CD4-positive, alpha-beta T cell treated with Interleukin-4 for 4 hours (primary cell): Measurements from ENCODE around the gene ATP10A.

Experiments
- DNase-seq: peaks from one replicate; pipeline ENCODE4 v3.0.0-alpha.2; 2020

Gene ATP10A, protein sequence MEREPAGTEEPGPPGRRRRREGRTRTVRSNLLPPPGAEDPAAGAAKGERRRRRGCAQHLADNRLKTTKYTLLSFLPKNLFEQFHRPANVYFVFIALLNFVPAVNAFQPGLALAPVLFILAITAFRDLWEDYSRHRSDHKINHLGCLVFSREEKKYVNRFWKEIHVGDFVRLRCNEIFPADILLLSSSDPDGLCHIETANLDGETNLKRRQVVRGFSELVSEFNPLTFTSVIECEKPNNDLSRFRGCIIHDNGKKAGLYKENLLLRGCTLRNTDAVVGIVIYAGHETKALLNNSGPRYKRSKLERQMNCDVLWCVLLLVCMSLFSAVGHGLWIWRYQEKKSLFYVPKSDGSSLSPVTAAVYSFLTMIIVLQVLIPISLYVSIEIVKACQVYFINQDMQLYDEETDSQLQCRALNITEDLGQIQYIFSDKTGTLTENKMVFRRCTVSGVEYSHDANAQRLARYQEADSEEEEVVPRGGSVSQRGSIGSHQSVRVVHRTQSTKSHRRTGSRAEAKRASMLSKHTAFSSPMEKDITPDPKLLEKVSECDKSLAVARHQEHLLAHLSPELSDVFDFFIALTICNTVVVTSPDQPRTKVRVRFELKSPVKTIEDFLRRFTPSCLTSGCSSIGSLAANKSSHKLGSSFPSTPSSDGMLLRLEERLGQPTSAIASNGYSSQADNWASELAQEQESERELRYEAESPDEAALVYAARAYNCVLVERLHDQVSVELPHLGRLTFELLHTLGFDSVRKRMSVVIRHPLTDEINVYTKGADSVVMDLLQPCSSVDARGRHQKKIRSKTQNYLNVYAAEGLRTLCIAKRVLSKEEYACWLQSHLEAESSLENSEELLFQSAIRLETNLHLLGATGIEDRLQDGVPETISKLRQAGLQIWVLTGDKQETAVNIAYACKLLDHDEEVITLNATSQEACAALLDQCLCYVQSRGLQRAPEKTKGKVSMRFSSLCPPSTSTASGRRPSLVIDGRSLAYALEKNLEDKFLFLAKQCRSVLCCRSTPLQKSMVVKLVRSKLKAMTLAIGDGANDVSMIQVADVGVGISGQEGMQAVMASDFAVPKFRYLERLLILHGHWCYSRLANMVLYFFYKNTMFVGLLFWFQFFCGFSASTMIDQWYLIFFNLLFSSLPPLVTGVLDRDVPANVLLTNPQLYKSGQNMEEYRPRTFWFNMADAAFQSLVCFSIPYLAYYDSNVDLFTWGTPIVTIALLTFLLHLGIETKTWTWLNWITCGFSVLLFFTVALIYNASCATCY (N-terminal part only)

GRCh38 chr15:25863111-25863967 is at the start of gene ATP10A:
ATP10A (minus strand) TSS chr15:25863327; CDS start chr15:25863096, 231 bp downstream.
- DNase-seq = no peak

- no peak for DNase-seq
These were observed 48.9 kb upstream of the ATP10A start for GRCh38 chr15:25912035-25912434.

DNA sequence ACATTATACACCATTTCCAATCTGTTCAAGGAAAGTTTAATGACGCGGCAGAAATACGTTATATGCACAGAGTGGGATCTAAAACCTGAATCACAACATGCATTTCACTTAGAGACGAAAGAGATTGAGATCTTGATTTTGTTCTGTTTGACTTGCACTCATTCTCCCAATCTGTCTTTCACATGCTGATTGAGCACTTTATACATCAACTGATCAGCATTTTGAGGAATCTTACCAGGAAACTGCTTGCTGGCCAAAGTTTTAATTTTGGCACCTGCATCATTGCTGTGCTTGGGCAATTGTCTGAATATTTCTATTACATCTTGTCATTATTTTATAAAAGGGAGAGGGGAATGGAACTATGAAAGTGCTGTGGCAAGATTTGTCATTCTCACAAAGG is 47.7 kb upstream of the ATP10A start:
- DNase-seq = no peak

GRCh38 chr15:25909806-25910205 is 46.7 kb upstream of the ATP10A start:
- no peak for DNase-seq

GRCh38 chr15:25909325-25909724 is 46.2 kb upstream of the ATP10A start:
- no peak for DNase-seq

DNA sequence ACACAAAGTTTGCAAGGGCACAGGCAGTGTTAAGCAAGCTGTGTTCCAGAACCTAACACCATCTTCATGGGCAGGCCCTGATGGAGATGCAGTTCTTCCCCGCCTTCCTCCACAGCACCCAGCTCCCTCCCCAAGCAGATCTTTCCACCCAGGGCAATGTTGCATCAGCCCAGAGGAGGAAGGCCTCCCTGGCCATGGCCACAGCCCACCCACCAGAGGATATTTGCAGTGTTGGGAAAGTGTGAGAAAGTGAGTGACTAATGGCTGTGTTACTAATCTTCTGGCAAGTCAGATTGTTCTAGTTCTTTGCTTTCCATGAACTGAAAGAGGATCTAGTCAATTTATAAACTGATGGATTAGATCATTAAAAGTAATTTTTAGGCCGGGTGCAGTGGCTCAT is 42.0 kb upstream of the ATP10A start:
- DNase-seq = no peak

DNA sequence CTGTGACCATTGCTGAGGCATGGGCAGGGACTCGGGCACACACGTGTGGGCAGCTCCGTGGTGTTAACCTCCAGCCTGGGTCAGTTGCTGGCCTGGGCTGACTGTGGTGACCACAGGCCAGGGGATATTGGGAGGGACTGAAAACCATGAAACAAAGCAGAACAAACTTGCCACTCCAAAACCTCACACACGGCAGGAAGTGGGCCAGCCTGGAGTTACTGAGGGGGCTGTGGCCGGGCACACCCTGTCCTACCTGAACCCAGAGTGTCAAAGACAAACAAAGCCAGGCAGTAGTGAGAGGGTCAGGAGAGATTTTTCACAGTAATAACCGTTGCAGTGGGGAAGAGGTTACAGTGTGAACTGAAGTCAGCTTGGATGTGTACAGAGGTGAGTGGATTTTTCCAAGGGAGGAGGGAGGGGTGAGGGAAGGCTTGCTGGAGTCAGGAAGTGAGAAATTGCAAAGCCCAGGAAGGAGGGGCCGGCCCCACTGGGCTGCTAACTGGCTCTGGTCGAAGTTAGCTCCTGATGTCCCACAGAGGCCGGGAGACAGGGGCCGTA is 40.0 kb upstream of the ATP10A start:
- DNase-seq = no peak

GRCh38 chr15:25901811-25902605 is 38.9 kb upstream of the ATP10A start:
- no peak for DNase-seq

DNA sequence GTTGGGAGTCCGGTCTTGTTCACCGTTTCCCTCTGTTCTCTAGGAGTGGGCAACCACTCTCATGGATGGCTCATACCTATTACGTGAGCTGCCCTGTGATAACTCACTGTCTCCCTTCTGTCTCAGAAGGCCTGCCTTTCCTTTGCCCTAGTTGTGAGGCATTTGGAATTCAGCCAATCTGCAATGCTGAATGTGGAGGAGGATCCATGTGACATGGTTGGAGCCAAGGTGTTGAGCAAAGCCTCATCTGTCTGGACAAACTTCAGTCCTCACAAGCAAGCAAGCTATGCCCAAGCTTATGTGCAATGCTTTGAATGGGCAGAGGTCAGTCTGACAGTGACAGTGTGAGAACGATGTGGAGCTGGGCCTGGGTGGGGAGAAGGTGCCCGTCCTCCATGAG is 37.8 kb upstream of the ATP10A start:
- no peak for DNase-seq

DNA sequence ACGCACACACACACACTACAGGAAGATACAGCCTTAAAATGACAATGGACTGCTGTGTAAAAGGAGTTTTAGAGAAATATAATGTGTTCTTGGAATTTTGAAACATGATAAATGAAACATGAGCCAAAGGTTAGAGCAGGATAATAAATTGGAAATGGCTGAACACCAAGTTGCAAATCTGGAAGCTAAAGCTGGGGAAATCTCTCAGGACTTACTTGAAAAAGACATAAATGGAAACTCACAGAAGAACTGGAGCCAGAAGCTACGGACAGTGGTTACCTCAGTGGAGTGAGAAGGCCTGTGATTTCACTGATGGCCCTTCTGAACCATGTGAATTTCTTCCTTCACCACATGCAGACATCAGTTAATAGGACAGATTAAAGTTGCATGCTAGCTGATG is 37.3 kb upstream of the ATP10A start:
- DNase-seq = no peak

GRCh38 chr15:25899870-25900269 is 36.7 kb upstream of the ATP10A start:
- DNase-seq = no peak

DNA sequence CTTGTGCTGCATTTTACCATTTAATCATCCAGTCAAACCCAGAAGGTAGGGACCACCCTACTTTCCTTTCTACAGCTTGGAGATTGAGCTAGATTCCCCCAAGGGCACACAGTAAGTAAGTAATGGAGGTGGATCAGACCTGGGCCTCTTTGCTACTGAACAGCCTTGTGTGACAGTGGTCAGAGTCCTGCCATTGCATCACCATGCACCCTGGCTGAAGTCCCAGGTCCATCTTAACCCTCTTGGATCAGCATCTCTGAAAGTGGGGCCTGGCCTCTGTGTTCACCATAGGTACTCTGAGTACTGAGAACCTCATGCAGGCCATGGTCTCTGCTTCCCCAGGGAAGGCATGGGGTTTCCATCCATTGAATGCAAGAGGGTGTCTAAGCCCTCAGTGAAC is 34.5 kb upstream of the ATP10A start:
- no peak for DNase-seq

DNA sequence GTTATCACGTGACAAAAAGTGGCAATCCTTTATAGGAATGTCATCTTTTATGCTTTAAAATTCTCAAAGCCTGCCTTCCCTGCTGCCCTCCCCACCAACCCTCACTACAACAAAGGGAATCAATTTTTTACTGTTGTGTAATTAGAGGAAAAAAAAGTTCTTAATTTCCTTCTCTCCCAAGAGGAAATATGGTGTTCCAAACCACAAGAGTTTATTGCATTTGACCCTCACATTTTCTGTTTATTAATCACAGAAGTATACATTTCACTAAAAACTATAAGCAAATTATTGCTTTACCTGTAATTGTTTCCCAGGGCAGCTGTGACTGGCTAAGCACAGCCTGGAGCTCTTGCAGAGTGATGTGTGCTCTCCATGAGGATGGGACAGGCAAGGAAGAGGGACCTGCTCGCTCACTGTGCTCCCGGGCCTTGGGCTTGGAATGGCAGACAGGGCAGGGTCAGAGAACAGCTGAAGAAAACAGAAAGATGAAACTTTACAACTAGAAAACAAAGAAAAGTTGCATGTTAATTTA is 31.3 kb upstream of the ATP10A start:
- DNase-seq = no peak

- DNase-seq = no peak
These were observed 30.5 kb upstream of the ATP10A start for GRCh38 chr15:25893596-25893995.

GRCh38 chr15:25892126-25892525 is 29.0 kb upstream of the ATP10A start:
- no peak for DNase-seq

DNA sequence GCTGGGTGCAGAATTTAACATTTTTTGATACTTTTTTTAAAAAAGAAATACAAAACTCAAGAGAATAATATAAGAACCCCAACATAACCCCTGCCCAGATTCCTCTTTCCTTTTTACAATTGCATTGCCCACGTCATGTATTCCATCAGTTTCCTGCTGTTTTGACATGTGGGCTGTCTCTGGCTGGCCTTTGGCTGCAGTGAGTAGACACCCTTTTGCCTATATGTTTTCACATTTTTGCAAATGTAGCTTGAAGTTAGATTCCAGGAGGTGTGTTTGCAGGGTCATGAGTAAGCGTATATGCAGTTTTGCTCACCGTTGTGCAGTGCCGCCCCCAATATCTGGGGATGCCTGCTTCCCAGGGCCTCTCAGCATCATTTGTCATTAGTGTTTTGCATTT is 28.0 kb upstream of the ATP10A start:
- no peak for DNase-seq

GRCh38 chr15:25890529-25890928 is 27.4 kb upstream of the ATP10A start:
- no peak for DNase-seq

GRCh38 chr15:25887870-25888269 is 24.7 kb upstream of the ATP10A start:
- no peak for DNase-seq

GRCh38 chr15:25886498-25887140 is 23.5 kb upstream of the ATP10A start:
- DNase-seq = no peak

DNA sequence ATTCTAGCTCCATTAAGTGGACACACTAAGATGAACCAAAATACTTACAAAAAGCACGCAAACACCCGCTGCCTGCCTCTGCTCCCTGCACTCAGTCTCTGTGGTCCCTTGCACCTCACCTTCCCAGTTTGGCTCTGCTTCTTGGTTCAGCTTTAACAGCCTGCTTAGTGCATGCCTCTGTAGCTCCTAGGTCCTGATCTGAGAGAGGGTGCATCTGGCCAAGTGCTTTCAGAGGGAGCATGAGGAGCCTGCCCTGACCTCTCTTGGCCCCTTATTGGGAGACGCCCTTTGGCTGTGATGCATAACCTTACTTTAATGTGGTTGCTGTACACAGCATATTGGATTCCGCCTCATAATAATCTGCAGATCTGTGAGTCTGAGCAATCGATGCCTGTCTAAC is 21.2 kb upstream of the ATP10A start:
- no peak for DNase-seq
